DND-41 (cell line): ENCODE results near the gene ATP10A.

Experiments
- ATAC-seq: fragments of 200-7000 bp; cut with Tn5 transposase; 3 replicates; pipeline ENCODE4 v1.9.1; 2021; ENCODE audit warnings: low read depth; ENCODE audit not compliant: insufficient read depth
- DNase-seq: peaks from one replicate; pipeline ENCODE4 v3.0.0-alpha.2; 2020
- H2AFZ ChIP-seq: 2 replicates; pipeline ENCODE4 v1.6.0; 2012; ENCODE audit warnings: low read depth, low read length
- H3K27ac ChIP-seq: 2 replicates; pipeline ENCODE4 v1.5.1; 2012; ENCODE audit warnings: low read length, inconsistent platforms
- H3K27me3 ChIP-seq: fragments of 200-600 bp; sonication (generic); 2 replicates; pipeline ENCODE4 v1.6.0; 2012; ENCODE audit warnings: low read length, mild to moderate bottlenecking, inconsistent platforms; ENCODE audit not compliant: insufficient read depth, poor library complexity
- H3K36me3 ChIP-seq: 2 replicates; pipeline ENCODE4 v1.5.1; 2012; ENCODE audit warnings: low read length, inconsistent platforms; ENCODE audit not compliant: insufficient read depth
- H3K4me1 ChIP-seq: 2 replicates; pipeline ENCODE4 v1.5.1; 2012; ENCODE audit warnings: mild to moderate bottlenecking, low read length; ENCODE audit not compliant: insufficient read depth
- H3K4me2 ChIP-seq: 2 replicates; pipeline ENCODE4 v1.6.0; 2012; ENCODE audit warnings: mild to moderate bottlenecking, moderate library complexity, low read length, inconsistent platforms; ENCODE audit not compliant: insufficient read depth
- H3K4me3 ChIP-seq, 2 experiments: fragments of 200-600 bp in 1 of 2; shearing (Covaris generic) in 1 of 2; 2 replicates each; pipeline ENCODE4 v1.5.1; 2012 to 2016; ENCODE audit warnings: inconsistent platforms in 2 of 2, low read length in 2 of 2, mild to moderate bottlenecking in 2 of 2, low read depth in 1 of 2, moderate library complexity in 1 of 2
- H3K79me2 ChIP-seq: 2 replicates; pipeline ENCODE4 v1.6.0; 2012; ENCODE audit warnings: low read length, inconsistent platforms; ENCODE audit not compliant: insufficient read depth
- H3K9ac ChIP-seq: 2 replicates; pipeline ENCODE4 v1.6.0; 2012; ENCODE audit warnings: low read depth, mild to moderate bottlenecking, inconsistent platforms, low read length, moderate library complexity
- H3K9me3 ChIP-seq: 2 replicates; pipeline ENCODE4 v1.5.1; 2012; ENCODE audit warnings: low read length, moderate library complexity, mild to moderate bottlenecking, inconsistent platforms; ENCODE audit not compliant: insufficient read depth, severe bottlenecking
- H4K20me1 ChIP-seq: 2 replicates; pipeline ENCODE4 v1.6.0; 2012; ENCODE audit warnings: low read length; ENCODE audit not compliant: insufficient read depth
- CTCF ChIP-seq: IDR thresholded peaks from 2 replicates; pipeline ENCODE4 v1.5.1; 2012; ENCODE audit warnings: borderline replicate concordance, low read length, moderate library complexity, mild to moderate bottlenecking; ENCODE audit not compliant: poor library complexity, severe bottlenecking; ENCODE audit errors: extremely low read depth
- EZH2 ChIP-seq: IDR thresholded peaks from 3 replicates; pipeline ENCODE4 v1.6.1; 2012; ENCODE audit warnings: borderline replicate concordance, low read depth, mild to moderate bottlenecking, moderate library complexity, low read length, inconsistent platforms; ENCODE audit not compliant: severe bottlenecking

The ATP10A gene

GRCh38 chr15:25677719-25678499 lies 185.2 kb downstream of the ATP10A start:
- Histone ChIP-seq H3K4me1 (no peaks in the 10 kb centered on the region), H3K27me3 (no peaks in the 10 kb centered on the region), H4K20me1 (no peaks in the 10 kb centered on the region), H3K4me2 (no peak overlapping the region), H2AFZ (no peak overlapping the region), H3K27ac (no peak overlapping the region), H3K9me3 (no peaks in the 10 kb centered on the region), H3K9ac (no peak overlapping the region), H3K36me3 (no peaks in the 10 kb centered on the region), H3K4me3 (no peak overlapping the region), H3K79me2 (no peaks in the 10 kb centered on the region)
- no peak for TF ChIP-seq EZH2
- no peak for TF ChIP-seq CTCF
- ATAC-seq: no peak
- DNase-seq: no peak

- H3K9ac ChIP-seq: no peak overlapping the region
- ATAC-seq: no peak
Measured at GRCh38 chr15:25676070-25676469, 187.1 kb downstream of the ATP10A start.

GRCh38 chr15:25675396-25675795 lies 187.7 kb downstream of the ATP10A start:
- Histone ChIP-seq H3K27me3 (no peaks in the 10 kb centered on the region), H4K20me1 (no peaks in the 10 kb centered on the region), H2AFZ (no peak overlapping the region), H3K27ac (no peak overlapping the region), H3K4me1 (no peaks in the 10 kb centered on the region), H3K79me2 (no peaks in the 10 kb centered on the region), H3K9ac (no peak overlapping the region), H3K4me3 (no peak overlapping the region), H3K4me2 (no peak overlapping the region), H3K9me3 (no peaks in the 10 kb centered on the region), H3K36me3 (no peaks in the 10 kb centered on the region)
- ATAC-seq (no peak), DNase-seq (no peak)
- no peak for TF ChIP-seq EZH2
- TF ChIP-seq CTCF: no peak

More at GRCh38 chr15:25676070-25676469, 187.1 kb downstream of the ATP10A start:
- H3K36me3 ChIP-seq: no peaks in the 10 kb centered on the region
- no peaks in the 10 kb centered on the region for H3K9me3 ChIP-seq
- no peak overlapping the region for H3K27ac ChIP-seq
- H3K4me2 ChIP-seq: no peak overlapping the region
- TF ChIP-seq CTCF (no peak), EZH2 (no peak)
- no peaks in the 10 kb centered on the region for H3K79me2 ChIP-seq
- H2AFZ ChIP-seq: no peak overlapping the region
- H3K4me1 ChIP-seq: no peaks in the 10 kb centered on the region
- H3K4me3 ChIP-seq: no peak overlapping the region
- no peaks in the 10 kb centered on the region for H4K20me1 ChIP-seq
- no peak for DNase-seq
- no peaks in the 10 kb centered on the region for H3K27me3 ChIP-seq

GRCh38 chr15:25674913-25675312 lies 188.2 kb downstream of the ATP10A start:
- Histone ChIP-seq H3K27ac (no peak overlapping the region), H2AFZ (no peak overlapping the region), H3K9me3 (no peaks in the 10 kb centered on the region), H3K9ac (no peak overlapping the region), H3K4me2 (no peak overlapping the region), H3K4me3 (no peak overlapping the region), H3K36me3 (no peaks in the 10 kb centered on the region), H3K79me2 (no peaks in the 10 kb centered on the region), H3K27me3 (no peaks in the 10 kb centered on the region), H3K4me1 (no peaks in the 10 kb centered on the region), H4K20me1 (no peaks in the 10 kb centered on the region)
- DNase-seq: no peak
- no peak for TF ChIP-seq CTCF
- no peak for TF ChIP-seq EZH2
- ATAC-seq: no peak
